Measurements from ENCODE around the gene CCT4. TPM values are rescaled to one million over a fixed set of nuclear protein-coding genes. Genes with fewer than 3 reads are reported as not detected.

CCT4 gene
- total and polyA plus RNA-seq, 2 experiments from 2014 or later: 333 to 343 TPM

DNA sequence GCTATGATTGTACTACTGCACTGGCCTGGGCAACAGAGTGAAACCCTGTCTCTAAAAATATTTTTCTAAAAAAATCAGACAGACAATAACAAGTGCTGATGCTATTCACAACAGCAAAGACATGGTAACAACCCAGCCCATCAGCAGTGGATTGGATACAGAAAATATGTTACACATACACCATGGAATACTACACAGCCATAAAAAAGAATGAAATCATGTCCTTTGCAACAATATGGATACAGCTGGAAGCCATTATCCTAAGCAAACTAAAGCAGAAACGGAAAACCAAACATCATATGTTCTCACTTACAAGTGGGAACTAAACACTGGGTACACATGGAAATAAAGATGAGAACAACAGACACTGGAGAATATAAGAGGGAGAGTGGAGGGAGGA is 54.5 kb downstream of the CCT4 start:
- H3K9me2 ChIP-seq (ENCODE audit: insufficient read depth): no peaks in the 10 kb centered on the region
- H3K27ac Mint-ChIP-seq: no peak overlapping the region
- H3K36me3 ChIP-seq (ENCODE audit: insufficient read depth): no peaks in the 10 kb centered on the region
- peaks cover 26% of the 10 kb centered on the region; the same call in 2 of the 3 replicates for H3K36me3 Mint-ChIP-seq (ENCODE audit: low read depth)
- no peak overlapping the region for H2AFZ ChIP-seq
- H3F3A ChIP-seq (replicated peaks; ENCODE audit: low read depth): no peaks in the 10 kb centered on the region
- no peaks in the 10 kb centered on the region for H3K9me3 Mint-ChIP-seq
- DNase-seq (ENCODE audit: low spot score) (no peak), ATAC-seq (no peak)
- H3K4me1 Mint-ChIP-seq: no peaks in the 10 kb centered on the region; the same call in 2 of the 3 replicates
- no peaks in the 10 kb centered on the region for H3K4me1 ChIP-seq (ENCODE audit: insufficient read depth)
- no peak overlapping the region for H3K27ac ChIP-seq (ENCODE audit: low read depth)
- H3K27me3 Mint-ChIP-seq (ENCODE audit: insufficient read depth, low read depth, poor library complexity): peaks cover 2% of the 10 kb centered on the region
- H4K20me1 ChIP-seq (replicated peaks; ENCODE audit: insufficient read depth): no peaks in the 10 kb centered on the region
- H3K27me3 ChIP-seq (ENCODE audit: insufficient read depth): no peaks in the 10 kb centered on the region
- no peak overlapping the region for H3K4me2 ChIP-seq
- no peak overlapping the region for H3K4me3 ChIP-seq
- H3K4me3 Mint-ChIP-seq: no peak overlapping the region
- H3K79me2 ChIP-seq (replicated peaks; ENCODE audit: insufficient read depth): no peaks in the 10 kb centered on the region
- no peak for TF ChIP-seq ZNF331 (CRISPR knock-in tag; IDR thresholded peaks at IDR 0.05; ENCODE audit: low read depth)
- no peak for TF ChIP-seq NANOG (IDR thresholded peaks at IDR 0.05; ENCODE audit: borderline replicate concordance)
- TF ChIP-seq CTCF (conservative IDR thresholded peaks at IDR 0.05; ENCODE audit: low read depth in 2 of 2): no peak
- TF ChIP-seq EZH2 (IDR thresholded peaks at IDR 0.05; ENCODE audit: low read depth, unreplicated experiment): no peak
- TF ChIP-seq ZNF114 (CRISPR knock-in tag; IDR thresholded peaks at IDR 0.05): no peak
- no peak for TF ChIP-seq EZH2phosphoT487 (IDR thresholded peaks at IDR 0.05; ENCODE audit: unreplicated experiment)
- TF ChIP-seq, protein P1, sequence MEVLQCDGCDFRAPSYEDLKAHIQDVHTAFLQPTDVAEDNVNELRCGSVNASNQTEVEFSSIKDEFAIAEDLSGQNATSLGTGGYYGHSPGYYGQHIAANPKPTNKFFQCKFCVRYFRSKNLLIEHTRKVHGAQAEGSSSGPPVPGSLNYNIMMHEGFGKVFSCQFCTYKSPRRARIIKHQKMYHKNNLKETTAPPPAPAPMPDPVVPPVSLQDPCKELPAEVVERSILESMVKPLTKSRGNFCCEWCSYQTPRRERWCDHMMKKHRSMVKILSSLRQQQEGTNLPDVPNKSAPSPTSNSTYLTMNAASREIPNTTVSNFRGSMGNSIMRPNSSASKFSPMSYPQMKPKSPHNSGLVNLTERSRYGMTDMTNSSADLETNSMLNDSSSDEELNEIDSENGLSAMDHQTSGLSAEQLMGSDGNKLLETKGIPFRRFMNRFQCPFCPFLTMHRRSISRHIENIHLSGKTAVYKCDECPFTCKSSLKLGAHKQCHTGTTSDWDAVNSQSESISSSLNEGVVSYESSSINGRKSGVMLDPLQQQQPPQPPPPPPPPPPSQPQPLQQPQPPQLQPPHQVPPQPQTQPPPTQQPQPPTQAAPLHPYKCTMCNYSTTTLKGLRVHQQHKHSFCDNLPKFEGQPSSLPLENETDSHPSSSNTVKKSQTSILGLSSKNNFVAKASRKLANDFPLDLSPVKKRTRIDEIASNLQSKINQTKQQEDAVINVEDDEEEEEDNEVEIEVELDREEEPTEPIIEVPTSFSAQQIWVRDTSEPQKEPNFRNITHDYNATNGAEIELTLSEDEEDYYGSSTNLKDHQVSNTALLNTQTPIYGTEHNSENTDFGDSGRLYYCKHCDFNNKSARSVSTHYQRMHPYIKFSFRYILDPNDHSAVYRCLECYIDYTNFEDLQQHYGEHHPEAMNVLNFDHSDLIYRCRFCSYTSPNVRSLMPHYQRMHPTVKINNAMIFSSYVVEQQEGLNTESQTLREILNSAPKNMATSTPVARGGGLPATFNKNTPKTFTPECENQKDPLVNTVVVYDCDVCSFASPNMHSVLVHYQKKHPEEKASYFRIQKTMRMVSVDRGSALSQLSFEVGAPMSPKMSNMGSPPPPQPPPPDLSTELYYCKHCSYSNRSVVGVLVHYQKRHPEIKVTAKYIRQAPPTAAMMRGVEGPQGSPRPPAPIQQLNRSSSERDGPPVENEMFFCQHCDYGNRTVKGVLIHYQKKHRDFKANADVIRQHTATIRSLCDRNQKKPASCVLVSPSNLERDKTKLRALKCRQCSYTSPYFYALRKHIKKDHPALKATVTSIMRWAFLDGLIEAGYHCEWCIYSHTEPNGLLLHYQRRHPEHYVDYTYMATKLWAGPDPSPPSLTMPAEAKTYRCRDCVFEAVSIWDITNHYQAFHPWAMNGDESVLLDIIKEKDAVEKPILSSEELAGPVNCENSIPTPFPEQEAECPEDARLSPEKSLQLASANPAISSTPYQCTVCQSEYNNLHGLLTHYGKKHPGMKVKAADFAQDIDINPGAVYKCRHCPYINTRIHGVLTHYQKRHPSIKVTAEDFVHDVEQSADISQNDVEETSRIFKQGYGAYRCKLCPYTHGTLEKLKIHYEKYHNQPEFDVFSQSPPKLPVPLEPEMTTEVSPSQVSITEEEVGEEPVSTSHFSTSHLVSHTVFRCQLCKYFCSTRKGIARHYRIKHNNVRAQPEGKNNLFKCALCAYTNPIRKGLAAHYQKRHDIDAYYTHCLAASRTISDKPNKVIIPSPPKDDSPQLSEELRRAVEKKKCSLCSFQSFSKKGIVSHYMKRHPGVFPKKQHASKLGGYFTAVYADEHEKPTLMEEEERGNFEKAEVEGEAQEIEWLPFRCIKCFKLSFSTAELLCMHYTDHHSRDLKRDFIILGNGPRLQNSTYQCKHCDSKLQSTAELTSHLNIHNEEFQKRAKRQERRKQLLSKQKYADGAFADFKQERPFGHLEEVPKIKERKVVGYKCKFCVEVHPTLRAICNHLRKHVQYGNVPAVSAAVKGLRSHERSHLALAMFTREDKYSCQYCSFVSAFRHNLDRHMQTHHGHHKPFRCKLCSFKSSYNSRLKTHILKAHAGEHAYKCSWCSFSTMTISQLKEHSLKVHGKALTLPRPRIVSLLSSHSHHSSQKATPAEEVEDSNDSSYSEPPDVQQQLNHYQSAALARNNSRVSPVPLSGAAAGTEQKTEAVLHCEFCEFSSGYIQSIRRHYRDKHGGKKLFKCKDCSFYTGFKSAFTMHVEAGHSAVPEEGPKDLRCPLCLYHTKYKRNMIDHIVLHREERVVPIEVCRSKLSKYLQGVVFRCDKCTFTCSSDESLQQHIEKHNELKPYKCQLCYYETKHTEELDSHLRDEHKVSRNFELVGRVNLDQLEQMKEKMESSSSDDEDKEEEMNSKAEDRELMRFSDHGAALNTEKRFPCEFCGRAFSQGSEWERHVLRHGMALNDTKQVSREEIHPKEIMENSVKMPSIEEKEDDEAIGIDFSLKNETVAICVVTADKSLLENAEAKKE (CRISPR knock-in tag; IDR thresholded peaks at IDR 0.05): no peak
- no peak for TF ChIP-seq REST (IDR thresholded peaks at IDR 0.05; ENCODE audit: unreplicated experiment)
- TF ChIP-seq CREB1 (CRISPR knock-in tag; IDR thresholded peaks at IDR 0.05; ENCODE audit: low read depth): no peak

Measured in GM23338 (cell line).